Measurements from ENCODE around the gene SIGLEC10. TPM values are rescaled to one million over a fixed set of nuclear protein-coding genes. Genes with fewer than 3 reads are reported as not detected.

Gene SIGLEC10
- total and polyA plus RNA-seq, 9 of the 15 experiments (the other 6 are each of a cell fraction or from before 2014, with no cell fraction given): 0.10 to 1.8 (median 0.82) TPM

DNA sequence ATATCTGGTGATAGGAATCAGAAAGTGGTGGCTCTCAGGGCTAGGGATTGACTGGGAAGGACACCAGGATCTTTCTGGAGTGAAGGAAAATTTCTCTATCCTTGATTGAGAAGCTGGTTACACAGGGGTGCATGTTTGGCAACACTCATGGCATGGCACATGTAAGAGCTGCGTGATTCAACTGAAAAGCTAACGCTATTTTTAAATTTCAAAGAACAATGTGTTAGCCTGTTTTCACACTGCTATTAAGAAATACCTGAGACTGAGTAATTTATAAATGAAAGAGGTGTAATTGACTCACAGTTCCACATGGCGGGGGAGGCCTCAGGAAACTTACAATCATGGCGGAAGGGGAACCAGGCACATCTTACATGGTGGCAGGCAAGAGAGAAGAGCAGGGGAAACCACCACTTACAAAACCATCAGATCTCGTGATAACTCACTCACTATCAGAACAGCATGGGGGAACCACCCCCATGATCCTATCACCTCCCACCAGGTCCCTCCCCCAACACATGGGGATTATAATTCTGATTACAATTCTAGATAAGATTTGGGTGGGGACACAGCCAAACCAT, 33.4 kb upstream of the SIGLEC10 start:
- DNase-seq (ENCODE audit: extremely low read depth in 1 of 4, low spot score in 3 of 4) (no peak), FAIRE-seq (no peak), ATAC-seq (no peak)
- H4K20me1 ChIP-seq (replicated peaks; ENCODE audit: control insufficient read depth, insufficient read depth, low read length): no peaks in the 10 kb centered on the region
- no peaks in the 10 kb centered on the region for H3K9me1 ChIP-seq (ENCODE audit: control insufficient read depth, insufficient read depth, low read length)
- no peak overlapping the region for H2AFZ ChIP-seq (ENCODE audit: low read depth, low read length)
- ChIA-PET CTCF (ENCODE audit: low intra/inter-chr PET ratio) (no interaction called here), POLR2A (no interaction called here)
- in situ Hi-C loops (cut with MboI): no loop called here
- peaks cover 1% of the 10 kb centered on the region; the same call in 1 of the 2 replicates for H3K9me3 ChIP-seq (replicated peaks; ENCODE audit: control insufficient read depth, insufficient read depth, low read depth, low read length)
- no peak overlapping the region for H3K4me3 ChIP-seq
- BruUV-seq (replicated peaks): no TSS peak
- no peak overlapping the region for H3K4me2 ChIP-seq (ENCODE audit: insufficient read depth, low read length)
- H3K27ac ChIP-seq (ENCODE audit: extremely low read depth, low read depth, low read length): no peak overlapping the region
- H3K79me2 ChIP-seq (ENCODE audit: control insufficient read depth, insufficient read depth, low read length): no peaks in the 10 kb centered on the region
- H3K36me3 ChIP-seq (ENCODE audit: control insufficient read depth, insufficient read depth, low read length): no peaks in the 10 kb centered on the region
- no peaks in the 10 kb centered on the region for H3K27me3 ChIP-seq (ENCODE audit: control insufficient read depth in 2 of 2, insufficient read depth in 2 of 2, low read length in 2 of 2)
- WGBS (ENCODE audit: insufficient coverage, low coverage, missing lambda C conversion rate): 76% methylated on average over 5 of the region's 5 CpGs
- intact Hi-C loops (cut with micrococcal nuclease): no loop called here
- H3K9ac ChIP-seq (ENCODE audit: insufficient read depth in 1 of 2, low read depth in 2 of 2, low read length in 2 of 2): no peak overlapping the region
- H3K4me1 ChIP-seq (replicated peaks in 1 of 2; ENCODE audit: control insufficient read depth in 2 of 2, insufficient read depth in 2 of 2, low read length in 2 of 2): peaks cover 9 to 14% of the 10 kb centered on the region in 2 experiments; a peak in 4 of 5 replicates
- TF ChIP-seq HNRNPL (IDR thresholded peaks at IDR 0.05; ENCODE audit: low read depth, low read length) (no peak), CC2D1A (IDR thresholded peaks at IDR 0.05) (peak; percentile 45; the same call in 1 of the 2 replicates), TRIM24 (IDR thresholded peaks at IDR 0.05) (peak; percentile 58 to 71; a peak in 3 of 4 replicates), ZBTB33 (CRISPR knock-in tag; IDR thresholded peaks at IDR 0.05) (peak; percentile 69), ZFP36 (IDR thresholded peaks at IDR 0.05; ENCODE audit: low read depth, low read length, partially characterized antibody) (peak; percentile 64)

All from K562 (cell line).